Cerebellar nuclear complex (tissue), 1 donor: ENCODE data around the gene CRKL.
"Not testable (repeated sequence)": the region's sequence is repeated elsewhere in the genome, so short reads cannot be mapped to it uniquely, and the experiment has no call there.

Source experiments
- DNase-seq, 2 experiments: peaks; one replicate each; lab custom pipeline; 2025; lab: John Stamatoyannopoulos, UW

The CRKL gene

GRCh38 chr22:20901093-20902033, 15.8 kb upstream of the CRKL start:
- not testable (repeated sequence) for DNase-seq

GRCh38 chr22:20903093-20903492, 14.1 kb upstream of the CRKL start:
- DNase-seq = no peak

DNA sequence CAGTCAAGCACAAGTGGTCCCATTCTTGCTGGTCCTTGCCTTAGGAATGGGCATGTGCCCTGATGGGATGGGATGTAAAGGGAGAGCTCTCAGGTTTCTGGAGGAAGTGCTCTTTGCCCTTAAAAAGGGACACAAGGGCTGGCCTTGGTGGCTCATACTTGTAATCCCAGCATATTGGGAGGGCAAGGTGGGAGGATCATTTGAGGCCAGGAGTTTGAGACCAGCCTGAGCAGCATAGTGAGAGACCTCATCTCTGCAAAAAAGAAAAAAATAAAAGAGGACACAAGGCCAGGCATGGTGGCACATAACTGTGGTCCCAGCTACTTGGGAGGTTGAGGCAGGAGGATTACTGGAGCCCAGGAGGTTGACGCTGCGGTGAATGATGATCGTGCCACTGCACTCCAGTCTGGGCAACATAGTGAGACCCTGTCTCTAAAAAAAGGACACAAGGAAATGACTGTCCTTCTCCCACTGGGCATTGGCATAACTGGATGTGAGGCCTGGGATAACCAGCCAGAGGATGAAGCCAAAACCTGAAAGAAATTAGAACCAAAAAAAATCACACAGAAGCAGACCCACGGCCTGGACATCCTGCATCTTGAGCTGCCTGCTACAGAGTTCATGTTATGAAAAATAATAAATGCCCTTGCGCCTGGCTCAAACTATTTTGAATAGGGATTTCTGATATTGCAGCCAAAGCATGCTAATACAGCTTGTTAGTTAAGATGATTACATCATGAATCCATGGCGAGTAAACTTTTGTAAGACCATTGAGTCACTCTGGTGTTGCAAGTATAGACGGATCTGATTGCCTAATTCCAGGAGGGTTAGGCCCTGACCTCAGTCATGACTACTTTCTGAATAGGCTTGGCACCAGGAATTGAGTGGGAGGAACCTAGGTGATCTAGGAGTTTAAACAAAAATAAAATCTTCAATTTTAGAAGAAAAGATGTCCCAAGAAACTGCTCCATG, 12.9 kb upstream of the CRKL start:
- DNase-seq = no peak

GRCh38 chr22:20904980-20905355, 12.2 kb upstream of the CRKL start:
- DNase-seq = no peak

GRCh38 chr22:20905415-20906386, 11.5 kb upstream of the CRKL start:
- peak in 1 of 2 experiments; percentile 53 for DNase-seq

DNA sequence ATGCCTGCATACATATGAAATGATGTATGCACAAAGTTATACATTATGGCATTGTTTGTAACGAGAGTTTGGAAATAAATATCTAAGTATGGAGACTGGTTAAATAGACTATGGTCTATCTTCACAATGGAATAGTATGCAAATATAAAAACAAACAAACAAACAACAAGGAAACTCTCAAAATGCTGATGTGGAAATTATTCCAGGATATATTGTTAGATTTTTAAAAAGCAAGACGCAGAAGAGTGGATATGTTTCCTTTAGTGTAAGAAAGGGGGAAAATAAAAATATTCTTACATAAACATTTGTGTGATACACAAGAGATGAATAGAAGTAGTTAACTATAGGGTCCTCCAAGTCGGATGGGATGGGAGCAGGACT, 10.8 kb upstream of the CRKL start:
- no peak for DNase-seq

GRCh38 chr22:20908717-20909116, 8.5 kb upstream of the CRKL start:
- not testable (repeated sequence) for DNase-seq

DNA sequence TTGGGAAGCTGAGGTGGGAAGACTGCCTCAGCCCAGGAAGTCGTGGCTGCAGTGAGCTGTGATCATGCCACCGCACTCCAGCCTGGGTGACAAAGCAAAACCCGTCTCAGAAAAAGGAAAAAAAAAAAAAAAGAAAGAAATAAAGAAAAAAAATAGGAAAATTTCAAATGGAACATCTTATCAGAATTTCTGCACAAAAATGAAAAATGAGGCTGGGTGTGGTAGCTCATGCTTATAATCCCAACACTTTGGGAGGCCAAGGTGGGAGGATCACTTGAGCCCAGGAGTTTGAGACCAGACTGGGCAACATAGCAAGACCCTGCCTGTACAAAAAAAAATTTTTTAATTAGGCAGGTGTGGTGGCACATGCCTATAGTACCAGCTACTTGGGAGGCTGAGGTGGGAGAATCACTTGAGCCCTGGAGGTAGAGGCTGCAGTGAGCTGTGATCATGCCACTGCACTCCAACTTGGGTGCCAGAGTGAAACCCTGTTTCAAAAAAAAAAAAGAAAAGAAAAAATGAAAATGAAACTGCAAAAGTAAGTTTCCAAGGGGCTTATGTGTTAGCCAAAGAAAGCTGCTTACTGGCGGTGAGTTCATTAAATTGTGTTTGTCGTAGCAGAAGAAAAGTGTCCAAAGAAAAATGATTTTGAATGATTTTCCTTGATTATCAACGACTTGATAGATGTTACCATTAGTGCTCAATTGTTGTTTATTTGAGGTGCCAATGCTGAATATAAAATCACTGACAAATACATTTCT, 7.5 kb upstream of the CRKL start:
- DNase-seq = no peak

DNA sequence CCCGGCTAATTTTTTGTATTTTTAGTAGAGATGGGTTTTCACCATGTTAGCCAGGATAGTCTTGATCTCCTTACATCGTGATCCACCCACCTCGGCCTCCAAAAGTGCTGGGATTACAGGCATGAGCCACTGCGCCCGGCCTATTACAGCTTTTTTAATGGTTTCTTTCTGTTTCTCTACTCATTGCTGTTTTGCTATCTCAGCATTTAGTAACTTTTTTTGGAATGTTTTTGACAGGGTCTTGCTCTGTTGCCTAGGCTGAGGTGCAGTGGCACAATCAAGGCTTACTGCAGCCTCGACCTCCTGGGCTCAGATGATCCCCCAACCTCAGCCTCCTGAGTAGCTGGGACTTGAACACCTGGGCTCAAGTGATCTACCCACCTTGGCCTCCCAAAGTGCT, 4.7 kb upstream of the CRKL start:
- DNase-seq = no peak

GRCh38 chr22:20918663-20919218, 1.5 kb downstream of the CRKL start:
- no peak for DNase-seq

DNA sequence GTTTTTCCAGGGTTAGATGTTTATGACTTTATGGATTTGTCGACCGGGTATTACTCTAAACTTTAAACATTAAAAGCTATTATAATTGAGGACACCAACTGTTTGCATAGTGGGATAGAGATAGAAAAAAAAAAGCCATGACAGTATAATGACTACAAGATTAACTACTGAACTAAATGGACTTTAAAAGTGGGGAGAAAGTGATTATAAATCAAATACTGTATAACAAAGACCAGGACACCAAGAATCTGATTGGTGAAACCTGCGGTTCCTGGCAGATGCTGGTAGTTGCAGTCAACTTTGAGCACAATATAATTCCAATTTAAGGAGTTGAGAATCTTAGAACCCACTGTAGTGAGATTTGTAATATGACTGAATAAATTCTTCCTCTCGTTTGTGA, 2.5 kb downstream of the CRKL start:
- DNase-seq = no peak

DNA sequence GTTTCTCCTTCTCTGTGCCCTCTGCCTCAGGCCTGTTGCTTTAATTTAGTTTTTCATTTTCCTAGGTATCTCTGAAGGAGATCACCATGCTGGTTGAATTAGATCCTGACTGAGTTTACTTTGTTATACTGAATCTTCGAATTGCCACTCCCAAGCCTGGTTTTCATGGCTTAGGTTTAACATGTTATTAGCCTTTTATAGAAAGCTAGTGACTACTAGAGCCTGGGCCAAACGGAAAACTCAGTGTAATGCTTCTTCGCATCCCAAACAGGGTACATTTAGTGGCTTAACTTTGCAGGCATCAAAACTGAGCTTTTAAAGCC, 3.6 kb downstream of the CRKL start:
- no peak for DNase-seq

- DNase-seq = no peak
These were observed 5.0 kb downstream of the CRKL start for GRCh38 chr22:20922141-20922751.

- DNase-seq = no peak
These were observed 9.0 kb downstream of the CRKL start for GRCh38 chr22:20926243-20926642.

DNA sequence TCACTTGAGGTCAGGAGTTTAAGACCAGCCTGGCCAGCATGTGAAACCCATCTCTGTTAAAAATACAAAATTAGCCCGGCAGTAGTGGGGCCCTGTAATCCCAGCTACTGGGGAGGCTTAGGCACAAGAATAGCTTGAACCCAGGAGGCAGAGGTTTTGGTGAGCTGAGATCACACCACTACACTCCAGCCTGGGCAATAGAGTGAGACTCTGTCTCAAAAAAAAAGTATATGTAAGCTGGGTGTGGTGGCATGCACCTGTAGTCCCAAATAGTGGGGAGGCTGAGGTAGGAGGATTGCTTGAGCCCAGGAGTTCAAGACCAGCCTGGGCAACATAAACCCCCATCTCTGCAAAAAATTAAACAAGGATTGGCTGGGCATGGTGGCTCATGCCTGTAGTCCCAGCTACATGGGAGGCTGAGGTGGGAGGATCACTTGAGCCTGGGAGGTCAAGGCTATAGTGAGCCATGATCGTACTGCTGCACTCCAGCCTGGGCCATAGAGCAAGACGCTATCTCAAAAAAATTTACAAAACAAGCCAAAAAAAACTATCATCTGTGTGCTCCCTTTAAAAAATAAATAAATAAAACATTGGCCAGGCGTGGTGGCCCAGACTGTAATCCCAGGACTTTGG, 10.8 kb downstream of the CRKL start:
- no peak for DNase-seq

- DNase-seq = no peak
These were observed 11.4 kb downstream of the CRKL start for GRCh38 chr22:20928573-20928967.

GRCh38 chr22:20930004-20930403, 12.8 kb downstream of the CRKL start:
- no peak for DNase-seq

DNA sequence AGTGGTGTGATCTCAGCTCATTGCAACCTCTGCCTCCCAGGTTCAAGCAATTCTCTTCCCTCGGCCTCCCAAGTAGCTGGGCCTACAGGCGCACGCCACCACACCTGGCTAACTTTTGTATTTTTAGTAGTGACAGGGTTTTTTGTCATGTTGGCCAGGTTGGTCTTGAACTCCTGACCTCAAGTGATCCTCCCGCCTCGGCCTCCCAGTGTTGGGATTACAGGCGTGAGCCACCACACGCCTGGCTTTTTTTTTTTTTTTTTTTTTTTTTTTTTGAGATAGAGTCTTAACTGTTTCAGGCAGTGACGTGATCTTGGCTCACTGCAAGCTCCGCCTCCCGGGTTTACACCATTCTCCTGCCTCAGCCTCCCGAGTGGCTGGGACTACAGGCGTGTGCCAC, 13.2 kb downstream of the CRKL start:
- DNase-seq = not testable (repeated sequence)

- DNase-seq = no peak
These were observed 14.0 kb downstream of the CRKL start for GRCh38 chr22:20931126-20931654.
